Natural killer cell treated with Interleukin-12 subunit alpha and Interleukin-12 subunit beta and Interleukin-15 and Interleukin-18, amount 100 ng/mL, for 72 hours (primary cell): ENCODE results near the gene NUP188. TPM values are rescaled to one million over a fixed set of nuclear protein-coding genes. Genes with fewer than 3 reads are reported as not detected.
A peak's percentile ranks its signal among the peaks of the same experiment; 100 is the strongest.

Source experiments
- ATAC-seq, 2 donors: fragments of 150-1000 bp; cut with Tn5 transposase in 1 of 2; sonication (Bioruptor Pico), chemical (Tn5 transposase) in 1 of 2; 2 replicates each; pipeline ENCODE4 v1.10.0; 2021
- DNase-seq: peaks from one replicate; pipeline ENCODE4 v3.0.0; 2022; ENCODE audit warnings: low spot score
- H3K27ac Mint-ChIP-seq, 2 donors: 1 replicate in 1 of 2; 2 replicates in 1 of 2; pipeline ENCODE4 v1.8.0; 2022; ENCODE audit warnings: mixed read lengths in 2 of 2, mild to moderate bottlenecking in 1 of 2, moderate library complexity in 1 of 2
- H3K27me3 Mint-ChIP-seq, 2 donors: 1 replicate in 1 of 2; 2 replicates in 1 of 2; pipeline ENCODE4 v1.8.0; 2022; ENCODE audit warnings: mixed read lengths in 2 of 2
- H3K36me3 Mint-ChIP-seq: one replicate; pipeline ENCODE4 v1.8.0; 2022; ENCODE audit warnings: mixed read lengths
- H3K4me1 Mint-ChIP-seq, 2 donors: 1 replicate in 1 of 2; 2 replicates in 1 of 2; pipeline ENCODE4 v1.8.0; 2022; ENCODE audit warnings: low read depth in 2 of 2, mixed read lengths in 2 of 2, mild to moderate bottlenecking in 1 of 2
- H3K4me3 Mint-ChIP-seq: one replicate; pipeline ENCODE4 v1.8.0; 2022; ENCODE audit warnings: mixed read lengths
- H3K9me3 Mint-ChIP-seq: 2 replicates; pipeline ENCODE4 v1.8.0; 2022; ENCODE audit warnings: mixed read lengths
- total RNA-seq, 2 donors: library from RNA; stranded (reverse); gene quantifications; one replicate each; pipeline ENCODE4 v1.2.3, GENCODE V29; 2022

The NUP188 gene, protein sequence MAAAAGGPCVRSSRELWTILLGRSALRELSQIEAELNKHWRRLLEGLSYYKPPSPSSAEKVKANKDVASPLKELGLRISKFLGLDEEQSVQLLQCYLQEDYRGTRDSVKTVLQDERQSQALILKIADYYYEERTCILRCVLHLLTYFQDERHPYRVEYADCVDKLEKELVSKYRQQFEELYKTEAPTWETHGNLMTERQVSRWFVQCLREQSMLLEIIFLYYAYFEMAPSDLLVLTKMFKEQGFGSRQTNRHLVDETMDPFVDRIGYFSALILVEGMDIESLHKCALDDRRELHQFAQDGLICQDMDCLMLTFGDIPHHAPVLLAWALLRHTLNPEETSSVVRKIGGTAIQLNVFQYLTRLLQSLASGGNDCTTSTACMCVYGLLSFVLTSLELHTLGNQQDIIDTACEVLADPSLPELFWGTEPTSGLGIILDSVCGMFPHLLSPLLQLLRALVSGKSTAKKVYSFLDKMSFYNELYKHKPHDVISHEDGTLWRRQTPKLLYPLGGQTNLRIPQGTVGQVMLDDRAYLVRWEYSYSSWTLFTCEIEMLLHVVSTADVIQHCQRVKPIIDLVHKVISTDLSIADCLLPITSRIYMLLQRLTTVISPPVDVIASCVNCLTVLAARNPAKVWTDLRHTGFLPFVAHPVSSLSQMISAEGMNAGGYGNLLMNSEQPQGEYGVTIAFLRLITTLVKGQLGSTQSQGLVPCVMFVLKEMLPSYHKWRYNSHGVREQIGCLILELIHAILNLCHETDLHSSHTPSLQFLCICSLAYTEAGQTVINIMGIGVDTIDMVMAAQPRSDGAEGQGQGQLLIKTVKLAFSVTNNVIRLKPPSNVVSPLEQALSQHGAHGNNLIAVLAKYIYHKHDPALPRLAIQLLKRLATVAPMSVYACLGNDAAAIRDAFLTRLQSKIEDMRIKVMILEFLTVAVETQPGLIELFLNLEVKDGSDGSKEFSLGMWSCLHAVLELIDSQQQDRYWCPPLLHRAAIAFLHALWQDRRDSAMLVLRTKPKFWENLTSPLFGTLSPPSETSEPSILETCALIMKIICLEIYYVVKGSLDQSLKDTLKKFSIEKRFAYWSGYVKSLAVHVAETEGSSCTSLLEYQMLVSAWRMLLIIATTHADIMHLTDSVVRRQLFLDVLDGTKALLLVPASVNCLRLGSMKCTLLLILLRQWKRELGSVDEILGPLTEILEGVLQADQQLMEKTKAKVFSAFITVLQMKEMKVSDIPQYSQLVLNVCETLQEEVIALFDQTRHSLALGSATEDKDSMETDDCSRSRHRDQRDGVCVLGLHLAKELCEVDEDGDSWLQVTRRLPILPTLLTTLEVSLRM (N-terminal part only)
- total RNA-seq = 100 to 1,000 TPM; 103 to 143 TPM

DNA sequence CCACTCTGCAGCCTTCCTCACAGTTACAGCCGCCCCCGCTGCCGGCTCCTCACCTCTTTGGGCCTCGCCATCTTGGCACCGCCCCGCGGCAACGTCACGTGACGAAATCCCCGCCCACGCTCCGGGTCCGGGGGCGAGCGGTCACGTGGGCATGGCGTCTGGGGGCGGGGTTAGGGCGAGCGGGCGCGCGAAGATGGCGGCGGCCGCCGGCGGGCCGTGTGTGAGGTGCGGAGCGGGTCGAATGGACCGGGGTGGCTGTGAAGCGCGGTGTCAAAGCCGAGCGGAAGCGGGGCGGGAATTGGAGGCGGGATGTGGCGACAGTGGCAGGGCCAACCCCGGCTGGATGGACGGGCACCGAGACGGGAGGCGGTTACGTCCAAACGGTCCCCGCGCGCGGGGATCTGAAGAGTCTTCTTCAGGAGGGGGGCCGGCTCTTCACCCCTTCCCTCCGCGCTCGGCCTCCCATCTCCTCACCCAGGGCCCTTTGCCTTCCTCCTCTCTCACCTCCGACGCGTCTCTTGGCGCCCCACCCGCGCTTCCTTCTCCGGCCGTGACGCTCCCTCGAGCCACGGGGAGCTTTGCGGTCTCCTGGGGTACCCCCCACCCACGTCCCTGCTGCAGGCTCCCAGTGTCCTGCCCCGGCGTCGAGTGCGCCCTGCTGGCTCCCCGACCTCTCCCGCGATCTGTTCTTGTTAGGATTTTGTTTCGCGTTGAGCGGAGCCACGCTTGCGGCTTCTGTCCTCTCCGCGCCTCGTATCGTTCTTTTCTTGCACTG, at the start of gene NUP188, which contains the start of gene DOLK:
TSS of gene NUP188 (plus strand) at position 173 of the 775 bp plus-strand sequence. CDS start at position 194, 21 bp downstream.
TSS of gene DOLK (minus strand) at position 77 of the 775 bp plus-strand sequence. CDS start 300 bp downstream, outside the sequence.
- Mint-ChIP-seq H3K9me3 (no peaks in the 10 kb centered on the region), H3K4me1 (peaks cover 23 to 30% of the 10 kb centered on the region in 2 donors), H3K4me3 (peak within 1 kb of the TSS; percentile 97), H3K27ac (peak within 1 kb of the TSS; percentile 98 to 99), H3K36me3 (peaks cover 5% of the 10 kb centered on the region), H3K27me3 (no peaks in the 10 kb centered on the region)
- peak; percentile 91 to 92 for ATAC-seq
- peak; percentile 98 for DNase-seq

DNA sequence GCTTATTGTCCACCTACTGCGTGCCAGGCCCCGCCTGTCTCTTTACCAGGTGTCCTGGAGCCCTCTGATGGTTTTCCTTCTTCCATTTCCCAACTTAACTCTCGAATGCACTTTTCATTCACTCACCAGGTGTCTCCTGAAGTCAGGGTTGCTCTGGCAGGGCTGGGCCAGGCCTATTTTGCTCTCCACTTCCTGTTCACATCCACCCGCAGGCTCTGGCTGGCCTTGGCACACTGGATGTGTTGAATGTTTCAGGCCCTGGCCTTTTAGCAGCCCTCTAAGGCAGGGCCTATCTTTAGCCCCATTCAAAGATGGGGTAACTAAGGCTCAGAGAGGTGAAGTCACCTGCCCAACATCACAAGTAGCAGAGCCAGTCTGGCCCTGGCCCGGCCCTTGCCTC, 49.1 kb upstream of the NUP188 start:
- Mint-ChIP-seq H3K4me3 (peak overlapping the region; percentile 38), H3K27ac (peak overlapping the region; percentile 91), H3K9me3 (no peaks in the 10 kb centered on the region), H3K4me1 (peaks cover 49 to 58% of the 10 kb centered on the region in 2 donors), H3K36me3 (no peaks in the 10 kb centered on the region), H3K27me3 (no peaks in the 10 kb centered on the region)
- DNase-seq (no peak), ATAC-seq (no peak)

DNA sequence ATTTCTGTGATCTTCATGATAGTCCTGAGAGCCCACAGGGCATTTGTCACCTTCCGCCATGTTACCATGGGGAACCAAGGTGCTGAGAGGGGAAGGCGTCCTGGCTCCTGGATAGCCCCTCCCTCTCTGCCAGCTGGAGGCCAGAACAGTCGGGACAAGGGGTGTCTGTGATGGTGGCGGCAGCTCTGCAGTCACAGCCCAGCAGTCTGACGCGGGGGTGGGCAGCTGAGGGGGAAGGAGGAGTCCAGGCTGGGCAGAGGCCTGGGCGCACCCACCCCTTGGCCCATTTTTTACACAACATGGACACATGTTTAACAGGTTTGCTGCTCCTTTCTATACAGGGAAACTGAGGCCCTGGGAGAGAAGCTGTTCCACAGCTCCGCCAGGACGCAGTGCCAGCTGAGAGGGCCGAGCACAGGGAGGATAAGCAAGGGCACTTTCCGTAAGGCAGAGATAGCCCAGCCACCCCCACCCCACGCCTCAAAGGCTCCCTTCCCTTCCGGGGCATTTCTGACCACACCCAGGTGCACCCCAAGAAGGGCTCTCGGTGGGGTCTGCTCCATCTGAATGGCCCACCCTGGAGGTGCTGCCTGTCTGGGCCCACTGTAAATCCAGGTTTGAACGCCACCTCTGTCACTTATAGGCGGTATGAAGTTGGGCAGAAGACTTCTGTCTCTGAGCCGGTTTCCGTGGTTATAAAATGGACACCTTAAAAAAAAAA, 48.5 kb upstream of the NUP188 start:
- DNase-seq (no peak), ATAC-seq (no peak)
- Mint-ChIP-seq H3K27me3 (no peaks in the 10 kb centered on the region), H3K27ac (peak overlapping the region; percentile 91), H3K4me3 (peak overlapping the region; percentile 80), H3K4me1 (peaks cover 48 to 56% of the 10 kb centered on the region in 2 donors), H3K36me3 (no peaks in the 10 kb centered on the region), H3K9me3 (no peaks in the 10 kb centered on the region)

DNA sequence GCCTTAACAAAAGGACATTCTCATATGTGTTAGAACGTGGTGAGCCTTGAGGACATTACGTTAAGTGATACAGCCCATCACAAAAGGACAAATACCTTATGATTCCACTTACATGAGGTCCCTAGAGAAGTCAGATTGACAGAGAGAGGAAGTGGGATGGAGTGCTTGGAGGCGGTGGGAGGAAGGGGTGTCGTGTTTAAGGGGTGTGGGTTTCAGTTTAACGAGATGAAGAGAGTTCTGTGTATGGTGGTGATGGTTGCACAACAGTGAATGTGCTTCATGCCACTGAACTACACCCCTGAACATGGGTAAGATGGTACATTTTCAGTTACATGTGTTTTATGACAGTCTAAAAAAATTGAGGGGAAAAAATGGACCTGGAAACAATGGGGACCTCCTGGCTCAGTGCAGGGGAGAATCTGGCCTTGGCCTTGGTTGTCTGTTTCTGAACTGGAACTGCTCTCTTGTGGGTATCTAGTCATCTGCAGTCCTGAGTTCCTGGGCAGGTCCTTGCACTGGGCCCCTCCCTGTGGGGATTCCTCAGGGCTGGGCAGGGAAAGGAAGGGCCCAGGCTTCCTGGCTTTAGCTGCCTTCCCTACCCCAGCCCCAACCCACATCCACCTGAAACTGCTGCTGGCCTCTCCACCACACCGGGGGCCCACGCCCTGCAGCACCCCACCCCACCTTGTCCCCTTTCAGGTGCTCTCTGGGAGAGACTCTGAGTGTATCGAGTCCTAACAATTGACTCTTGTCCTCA, 47.8 kb upstream of the NUP188 start:
- no peaks in the 10 kb centered on the region for H3K36me3 Mint-ChIP-seq
- no peaks in the 10 kb centered on the region for H3K9me3 Mint-ChIP-seq
- DNase-seq = no peak
- H3K4me1 Mint-ChIP-seq = peaks cover 47 to 54% of the 10 kb centered on the region in 2 donors
- no peaks in the 10 kb centered on the region for H3K27me3 Mint-ChIP-seq
- H3K4me3 Mint-ChIP-seq = peak overlapping the region; percentile 80
- peak; percentile 48 to 77 for ATAC-seq
- peak overlapping the region; percentile 91 for H3K27ac Mint-ChIP-seq

DNA sequence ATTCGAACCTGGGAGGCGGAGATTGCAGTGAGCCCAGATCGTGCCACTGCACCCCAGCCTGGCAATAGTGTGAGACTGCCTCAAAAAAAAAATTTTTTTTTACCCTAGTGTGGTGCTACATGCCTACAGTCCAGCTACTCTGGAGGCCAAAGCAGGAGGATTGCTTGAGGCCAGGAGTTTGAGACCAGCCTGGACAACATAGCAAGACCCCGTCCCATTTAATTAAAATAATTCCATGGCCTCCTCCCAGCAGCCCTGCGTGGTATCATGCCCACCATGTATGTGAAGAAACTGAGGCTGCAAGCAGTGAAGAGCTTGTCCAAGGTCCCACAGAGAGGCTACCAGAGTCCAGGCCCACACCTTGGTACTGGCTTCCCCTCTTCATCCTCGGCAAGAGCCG, 46.1 kb upstream of the NUP188 start:
- H3K4me3 Mint-ChIP-seq = no peak overlapping the region
- no peaks in the 10 kb centered on the region for H3K9me3 Mint-ChIP-seq
- ATAC-seq (no peak), DNase-seq (no peak)
- H3K4me1 Mint-ChIP-seq = peaks cover 40 to 43% of the 10 kb centered on the region in 2 donors
- peak overlapping the region; percentile 64 to 91 for H3K27ac Mint-ChIP-seq
- H3K27me3 Mint-ChIP-seq = no peaks in the 10 kb centered on the region
- H3K36me3 Mint-ChIP-seq = no peaks in the 10 kb centered on the region

GRCh38 chr9:128901822-128902221, 45.7 kb upstream of the NUP188 start:
- DNase-seq (no peak), ATAC-seq (peak; percentile 2 to 4)
- H3K27me3 Mint-ChIP-seq = no peaks in the 10 kb centered on the region
- H3K4me3 Mint-ChIP-seq = peak overlapping the region; percentile 69
- no peaks in the 10 kb centered on the region for H3K9me3 Mint-ChIP-seq
- H3K36me3 Mint-ChIP-seq = no peaks in the 10 kb centered on the region
- H3K4me1 Mint-ChIP-seq = peaks cover 38% of the 10 kb centered on the region in 2 donors
- H3K27ac Mint-ChIP-seq = peak overlapping the region; percentile 82 to 91

GRCh38 chr9:128902351-128903078, 45.0 kb upstream of the NUP188 start:
- Mint-ChIP-seq H3K4me3 (peak overlapping the region; percentile 69), H3K27ac (peak overlapping the region; percentile 82 to 91), H3K9me3 (no peaks in the 10 kb centered on the region), H3K27me3 (no peaks in the 10 kb centered on the region), H3K36me3 (peaks cover 2% of the 10 kb centered on the region), H3K4me1 (peaks cover 34 to 38% of the 10 kb centered on the region in 2 donors)
- DNase-seq = peak; percentile 85
- ATAC-seq = peak; percentile 87 to 96

DNA sequence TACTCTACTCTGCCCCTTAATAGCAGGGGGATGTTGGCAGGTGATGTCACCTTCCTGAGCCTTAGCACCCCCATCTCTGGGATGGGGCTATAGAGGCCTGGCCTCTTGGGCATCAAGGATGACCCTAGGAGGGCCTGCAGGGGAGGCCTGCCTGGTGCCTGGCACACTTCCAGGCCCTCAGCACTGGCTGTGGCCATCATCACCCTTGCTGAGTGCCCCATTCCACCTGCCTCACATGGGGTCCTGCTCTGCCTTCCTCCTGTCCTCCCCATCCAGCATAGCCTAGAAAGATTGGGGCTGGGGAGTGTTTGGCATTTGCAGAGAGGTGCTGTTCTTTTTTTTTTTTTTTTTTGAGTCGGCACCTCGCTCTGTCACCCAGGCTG, 44.4 kb upstream of the NUP188 start:
- DNase-seq (no peak), ATAC-seq (no peak)
- Mint-ChIP-seq H3K27ac (peak overlapping the region; percentile 82 to 91), H3K27me3 (no peaks in the 10 kb centered on the region), H3K9me3 (no peaks in the 10 kb centered on the region), H3K4me1 (peaks cover 33 to 39% of the 10 kb centered on the region in 2 donors), H3K4me3 (no peak overlapping the region), H3K36me3 (peaks cover 4% of the 10 kb centered on the region)

GRCh38 chr9:128903871-128904620, 43.5 kb upstream of the NUP188 start:
- Mint-ChIP-seq H3K4me3 (no peak overlapping the region), H3K27ac (peak overlapping the region in 1 of 2 donors; percentile 91), H3K36me3 (peaks cover 7% of the 10 kb centered on the region), H3K27me3 (no peaks in the 10 kb centered on the region), H3K9me3 (no peaks in the 10 kb centered on the region), H3K4me1 (peaks cover 31 to 35% of the 10 kb centered on the region in 2 donors)
- ATAC-seq (no peak), DNase-seq (no peak)

DNA sequence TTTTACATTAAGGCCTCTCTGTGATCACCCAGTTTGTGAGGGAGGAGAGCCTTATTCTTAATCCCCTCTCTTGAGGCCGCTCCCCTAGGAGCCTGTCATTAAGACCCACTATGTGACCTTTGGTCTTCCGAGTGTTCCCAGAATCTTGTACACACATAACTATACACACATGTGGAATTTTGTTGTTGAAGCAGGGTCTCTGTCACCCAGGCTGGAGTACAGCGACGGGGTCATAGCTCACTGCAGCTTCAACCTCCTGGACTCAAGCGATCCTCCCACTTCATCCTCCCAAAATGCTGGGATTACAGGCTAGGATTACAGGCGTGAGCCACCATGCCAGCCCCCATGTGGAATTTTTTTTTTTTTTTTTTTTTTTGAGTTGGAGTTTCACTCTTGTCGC, 41.5 kb upstream of the NUP188 start:
- H3K4me3 Mint-ChIP-seq = no peak overlapping the region
- no peak for ATAC-seq
- peaks cover 9% of the 10 kb centered on the region for H3K36me3 Mint-ChIP-seq
- peak overlapping the region in 1 of 2 donors; percentile 50 for H3K27ac Mint-ChIP-seq
- no peak for DNase-seq
- H3K4me1 Mint-ChIP-seq = peaks cover 28 to 34% of the 10 kb centered on the region in 2 donors
- no peaks in the 10 kb centered on the region for H3K9me3 Mint-ChIP-seq
- H3K27me3 Mint-ChIP-seq = no peaks in the 10 kb centered on the region
